Heart left ventricle (tissue), 16 donors: Measurements from ENCODE around the gene SORCS2. TPM values are rescaled to one million over a fixed set of nuclear protein-coding genes. Genes with fewer than 3 reads are reported as not detected.

Experiments
- ATAC-seq, 4 donors: fragments of 200-7000 bp; cut with Tn5 transposase; one replicate each; pipeline ENCODE4 v1.9.1; 2020 to 2022; ENCODE audit warnings: moderate library complexity in 4 of 4, mild to moderate bottlenecking in 3 of 4, moderate number of reproducible peaks in 1 of 4
- DNase-seq, 5 donors: peaks; one replicate each; pipeline ENCODE4 v3.0.0-alpha.2; 2020
- H3K27ac ChIP-seq, 12 donors: fragments of 200-600 bp; sonication (generic) in 4 of 12; one replicate each; pipeline versions ENCODE4 v1.5.0 to v1.8.0; 2016 to 2022; ENCODE audit warnings: mild to moderate bottlenecking in 2 of 12
- H3K27me3 ChIP-seq, 9 donors: fragments of 200-600 bp; sonication (generic) in 2 of 9; one replicate each; pipeline versions ENCODE4 v1.5.1 to v1.8.0; 2016 to 2022; ENCODE audit warnings: mild to moderate bottlenecking in 3 of 9
- H3K36me3 ChIP-seq, 9 donors: fragments of 200-600 bp; sonication (generic) in 2 of 9; one replicate each; pipeline versions ENCODE4 v1.5.0 to v1.8.0; 2018 to 2022; ENCODE audit warnings: mild to moderate bottlenecking in 2 of 9
- H3K4me1 ChIP-seq, 12 donors: fragments of 200-600 bp; sonication (generic) in 4 of 12; one replicate each; pipeline versions ENCODE4 v1.5.0 to v1.8.0; 2016 to 2022; ENCODE audit warnings: mild to moderate bottlenecking in 3 of 12
- H3K4me3 ChIP-seq, 12 donors: fragments of 200-600 bp; sonication (generic) in 4 of 12; one replicate each; pipeline versions ENCODE4 v1.5.0 to v1.8.0; 2017 to 2022; ENCODE audit warnings: mild to moderate bottlenecking in 9 of 12, moderate library complexity in 4 of 12
- H3K9me3 ChIP-seq, 12 donors: fragments of 200-600 bp; sonication (generic) in 4 of 12; one replicate each; pipeline versions ENCODE4 v1.5.0 to v1.8.0; 2016 to 2022; ENCODE audit warnings: mild to moderate bottlenecking in 1 of 12
- CTCF ChIP-seq, 12 donors: fragments of 200-600 bp; sonication (generic) in 4 of 12; IDR thresholded peaks; one replicate each; pipeline versions ENCODE4 v1.5.0 to v1.8.0; 2018 to 2022; ENCODE audit warnings: antibody characterized with exemption in 12 of 12, mild to moderate bottlenecking in 5 of 12
- POLR2A ChIP-seq, 2 donors: fragments of 450-650 bp; IDR thresholded peaks; one replicate each; pipeline ENCODE4 v1.6.1; 2017; ENCODE audit warnings: antibody characterized with exemption in 2 of 2, mild to moderate bottlenecking in 2 of 2, moderate library complexity in 2 of 2
- WGBS, 4 donors: extraction: QIAGEN DNeasy Blood & Tissue Kit in 2 of 4; methylation state at CpG; one replicate each; pipeline versions ENCODE4 v1.1.5 to v1.1.7; 2013 to 2018; 5-methylcytosine and 5-hydroxymethylcytosine counted together
- intact Hi-C, 10 donors: fragments of 100-400 bp; cut with DNase I; formaldehyde crosslinking; loops; one replicate each; pipeline versions ENCODE4 v1.11.1 to v1.14.2; 2022
- polyA plus RNA-seq, 2 donors: library from polyadenylated mRNA; stranded (reverse); fragments of 200-250 nt; gene quantifications; one replicate each; pipeline ENCODE4 v1.2.3, GENCODE V29; 2013
- total RNA-seq, 9 donors: library from RNA; depleted of rRNA in 2 of 9; stranded (reverse); fragments of >200 nt in 2 of 9; fragmentation: NEBNext Ultra II Directional in 3 of 9; extraction: Animal tissue kit (Norgen Biotek cat#: 25700) in 3 of 9; gene quantifications; one replicate each; pipeline versions ENCODE4 v1.1.0 to v1.2.4, GENCODE V29; 2016 to 2023
- donor health status: ischemic (EF 13 %, LVEDD 7.1; RV severe dilation, severe dysfunction).
- donor health status: healthy with polysubstance abuse.
- donor health status: DM: no; HTN: yes; CAD: no.
- donor health status: DM: no; HTN: no; CAD: no.
- donor health status: ischemic (EF 25% LVEDD 6.9; RV normal size, moderate dysfunction).
- donor health status: ischemic (EF 25% LVEDD 5.7; RV mildly dilated, moderate dysfunction).
- donor health status: healthy.
- donor health status: DM: yes; HTN: yes; CAD: no.
- donor health status: ischemic (EF 35%, LVEDD 5.7; RV mildly dilated, moderate dysfunction).
- donor health status: nonischemic (EF 11% LVEDD 7.7; RV severe dilation, severe dysfunction).
- donor health status: DM: yes; HTN: yes; CAD: no.
- donor health status: PGD.
- donor health status: ischemic (EF 29% LVEDD 5.4; RV normal size, mild dysfunction).
- donor health status: nonischemic (EF 23%, LVEDD 6.1; RV moderate dilation, normal function).

Gene SORCS2
- total and polyA plus RNA-seq, 11 donors = 0.28 to 5.5 (median 2.4) TPM

DNA sequence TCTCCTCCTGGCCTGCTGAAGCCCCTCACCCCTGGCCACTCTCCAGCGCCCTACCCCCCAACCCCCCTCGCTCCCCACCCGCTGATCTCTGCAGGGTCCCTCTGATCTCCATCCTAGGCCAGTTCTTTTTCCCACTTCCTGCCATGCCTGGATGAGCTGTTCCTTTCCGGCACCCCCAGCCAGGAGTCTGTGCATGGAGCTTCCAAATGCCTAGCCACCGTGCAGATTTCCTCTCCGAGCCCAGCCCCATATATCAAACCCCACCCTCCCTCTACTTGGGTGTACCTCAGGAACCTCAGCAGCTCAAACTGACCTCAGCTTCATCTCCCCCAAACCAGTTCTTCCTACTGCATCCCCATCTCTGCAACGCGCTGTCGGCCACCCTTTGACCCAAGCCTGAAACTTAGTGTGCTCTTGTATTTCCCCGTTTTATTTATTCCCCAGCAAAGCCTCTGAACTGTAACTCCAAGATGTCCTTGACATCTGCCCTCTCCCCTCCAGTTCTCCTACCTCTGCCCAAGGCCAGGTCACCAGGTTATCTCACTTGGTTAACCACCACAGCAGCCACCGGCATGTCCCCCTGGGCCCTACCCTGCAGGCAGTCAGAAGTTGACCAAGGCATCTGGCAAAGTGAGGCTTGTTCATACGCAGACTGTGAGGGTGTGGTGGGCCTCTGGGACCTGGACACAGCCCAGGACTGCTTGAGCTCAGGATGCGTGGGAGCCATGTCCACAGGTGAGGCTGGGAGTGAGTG lies 437.3 kb downstream of the SORCS2 start:
- no peak for ATAC-seq
- H3K9me3 ChIP-seq = no peaks in the 10 kb centered on the region
- intact Hi-C loops = loop anchor here in 2 of 10 donors (5.0 kb wide), 2 partner anchors 112 to 167 kb away; no protein-coding TSS in a partner anchor
- no peak overlapping the region for H3K4me3 ChIP-seq
- H3K4me1 ChIP-seq = peaks cover 0 to 30% (median 14%) of the 10 kb centered on the region in 12 donors
- peak in 1 of 5 donors; percentile 52 for DNase-seq
- TF ChIP-seq POLR2A (IDR thresholded peaks at IDR 0.05) = no peak
- TF ChIP-seq CTCF (IDR thresholded peaks at IDR 0.05) = no peak
- H3K27ac ChIP-seq = no peak overlapping the region
- WGBS, 4 donors = 63 to 84% (median 70%) methylated on average over 13 of the region's 13 CpGs
- no peaks in the 10 kb centered on the region for H3K36me3 ChIP-seq
- peaks cover 0 to 20% (median 4%) of the 10 kb centered on the region in 9 donors for H3K27me3 ChIP-seq

- intact Hi-C loops = loop anchor here in 2 of 10 donors (5.0 kb wide), 2 partner anchors 113 to 168 kb away; no protein-coding TSS in a partner anchor
- peak overlapping the region in 8 of 12 donors; percentile 10 to 54 (median 22) for H3K27ac ChIP-seq
- peaks cover 0 to 30% (median 14%) of the 10 kb centered on the region in 12 donors for H3K4me1 ChIP-seq
- no peaks in the 10 kb centered on the region for H3K36me3 ChIP-seq
- ATAC-seq (peak; percentile 63 to 87 (median 83)), DNase-seq (peak; percentile 78 to 88 (median 81))
- 9 to 18% (median 17%) methylated on average over 15 to 17 of the region's 17 CpGs for WGBS, 4 donors
- no peaks in the 10 kb centered on the region for H3K9me3 ChIP-seq
- no peak for TF ChIP-seq POLR2A (IDR thresholded peaks at IDR 0.05)
- TF ChIP-seq CTCF (IDR thresholded peaks at IDR 0.05) = no peak
- H3K27me3 ChIP-seq = peaks cover 0 to 20% (median 4%) of the 10 kb centered on the region in 9 donors
- H3K4me3 ChIP-seq = peak overlapping the region in 1 of 12 donors; percentile 5
These were observed 438.4 kb downstream of the SORCS2 start for GRCh38 chr4:7630568-7631287.

GRCh38 chr4:7631288-7632014 lies 439.1 kb downstream of the SORCS2 start:
- Histone ChIP-seq H3K27ac (peak overlapping the region in 2 of 12 donors; percentile 27 to 41), H3K36me3 (no peaks in the 10 kb centered on the region), H3K27me3 (peaks cover 0 to 20% (median 4%) of the 10 kb centered on the region in 9 donors), H3K9me3 (no peaks in the 10 kb centered on the region), H3K4me3 (no peak overlapping the region), H3K4me1 (peaks cover 0 to 33% (median 14%) of the 10 kb centered on the region in 12 donors)
- 18 to 25% (median 23%) methylated on average over 8 to 10 of the region's 10 CpGs for WGBS, 4 donors
- ATAC-seq (peak in 1 of 4 donors; percentile 11), DNase-seq (no peak)
- intact Hi-C loops = loop anchor here in 2 of 10 donors (5.0 kb wide), 2 partner anchors 114 to 169 kb away; no protein-coding TSS in a partner anchor
- TF ChIP-seq CTCF (IDR thresholded peaks at IDR 0.05) = no peak
- no peak for TF ChIP-seq POLR2A (IDR thresholded peaks at IDR 0.05)
